Measurements from ENCODE around the gene GRK6.

Gene GRK6

DNA sequence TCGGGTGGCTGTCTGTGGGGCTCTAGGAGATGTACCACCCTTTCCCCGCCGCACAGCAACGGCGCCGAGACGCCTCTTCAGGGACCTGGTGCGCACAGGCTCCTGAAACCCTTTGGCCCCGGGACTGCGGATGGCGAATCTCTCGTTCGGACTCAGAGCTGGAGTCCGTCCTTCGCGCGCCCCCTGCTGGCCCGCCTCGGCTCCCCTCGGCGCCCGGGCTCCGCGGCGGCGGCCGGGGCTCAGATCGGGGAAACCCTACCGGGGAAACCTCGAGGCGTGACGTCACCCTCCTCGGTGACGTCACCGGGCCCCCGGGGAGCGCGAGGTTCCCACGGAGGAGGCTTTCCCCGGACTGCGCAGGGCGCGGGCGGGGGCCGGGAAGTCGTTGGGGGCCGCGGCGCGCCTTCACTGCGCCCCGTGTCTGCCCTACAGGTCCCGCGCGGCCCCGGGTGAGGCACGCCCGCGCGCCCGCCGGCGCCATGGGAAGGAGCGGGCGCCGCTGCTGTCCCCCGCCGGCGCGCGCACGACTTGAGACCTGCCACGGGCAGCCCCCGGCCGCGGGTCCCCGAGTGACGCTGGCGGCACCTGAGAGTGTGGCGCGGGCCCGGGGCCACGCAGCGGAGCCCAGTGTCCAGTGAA lies 28.0 kb downstream of the GRK6 start (continued):
- TF ChIP-seq, protein P1, sequence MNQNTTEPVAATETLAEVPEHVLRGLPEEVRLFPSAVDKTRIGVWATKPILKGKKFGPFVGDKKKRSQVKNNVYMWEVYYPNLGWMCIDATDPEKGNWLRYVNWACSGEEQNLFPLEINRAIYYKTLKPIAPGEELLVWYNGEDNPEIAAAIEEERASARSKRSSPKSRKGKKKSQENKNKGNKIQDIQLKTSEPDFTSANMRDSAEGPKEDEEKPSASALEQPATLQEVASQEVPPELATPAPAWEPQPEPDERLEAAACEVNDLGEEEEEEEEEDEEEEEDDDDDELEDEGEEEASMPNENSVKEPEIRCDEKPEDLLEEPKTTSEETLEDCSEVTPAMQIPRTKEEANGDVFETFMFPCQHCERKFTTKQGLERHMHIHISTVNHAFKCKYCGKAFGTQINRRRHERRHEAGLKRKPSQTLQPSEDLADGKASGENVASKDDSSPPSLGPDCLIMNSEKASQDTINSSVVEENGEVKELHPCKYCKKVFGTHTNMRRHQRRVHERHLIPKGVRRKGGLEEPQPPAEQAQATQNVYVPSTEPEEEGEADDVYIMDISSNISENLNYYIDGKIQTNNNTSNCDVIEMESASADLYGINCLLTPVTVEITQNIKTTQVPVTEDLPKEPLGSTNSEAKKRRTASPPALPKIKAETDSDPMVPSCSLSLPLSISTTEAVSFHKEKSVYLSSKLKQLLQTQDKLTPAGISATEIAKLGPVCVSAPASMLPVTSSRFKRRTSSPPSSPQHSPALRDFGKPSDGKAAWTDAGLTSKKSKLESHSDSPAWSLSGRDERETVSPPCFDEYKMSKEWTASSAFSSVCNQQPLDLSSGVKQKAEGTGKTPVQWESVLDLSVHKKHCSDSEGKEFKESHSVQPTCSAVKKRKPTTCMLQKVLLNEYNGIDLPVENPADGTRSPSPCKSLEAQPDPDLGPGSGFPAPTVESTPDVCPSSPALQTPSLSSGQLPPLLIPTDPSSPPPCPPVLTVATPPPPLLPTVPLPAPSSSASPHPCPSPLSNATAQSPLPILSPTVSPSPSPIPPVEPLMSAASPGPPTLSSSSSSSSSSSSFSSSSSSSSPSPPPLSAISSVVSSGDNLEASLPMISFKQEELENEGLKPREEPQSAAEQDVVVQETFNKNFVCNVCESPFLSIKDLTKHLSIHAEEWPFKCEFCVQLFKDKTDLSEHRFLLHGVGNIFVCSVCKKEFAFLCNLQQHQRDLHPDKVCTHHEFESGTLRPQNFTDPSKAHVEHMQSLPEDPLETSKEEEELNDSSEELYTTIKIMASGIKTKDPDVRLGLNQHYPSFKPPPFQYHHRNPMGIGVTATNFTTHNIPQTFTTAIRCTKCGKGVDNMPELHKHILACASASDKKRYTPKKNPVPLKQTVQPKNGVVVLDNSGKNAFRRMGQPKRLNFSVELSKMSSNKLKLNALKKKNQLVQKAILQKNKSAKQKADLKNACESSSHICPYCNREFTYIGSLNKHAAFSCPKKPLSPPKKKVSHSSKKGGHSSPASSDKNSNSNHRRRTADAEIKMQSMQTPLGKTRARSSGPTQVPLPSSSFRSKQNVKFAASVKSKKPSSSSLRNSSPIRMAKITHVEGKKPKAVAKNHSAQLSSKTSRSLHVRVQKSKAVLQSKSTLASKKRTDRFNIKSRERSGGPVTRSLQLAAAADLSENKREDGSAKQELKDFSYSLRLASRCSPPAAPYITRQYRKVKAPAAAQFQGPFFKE (tag by site-specific recombination; IDR thresholded peaks at IDR 0.05; ENCODE audit: borderline replicate concordance), result no peak
- TF ChIP-seq REPIN1 (tag by site-specific recombination; IDR thresholded peaks at IDR 0.05; ENCODE audit: low read depth) (no peak), ZNF274 (IDR thresholded peaks at IDR 0.05; ENCODE audit: low read length) (no peak), ZNF274 (tag by site-specific recombination; IDR thresholded peaks at IDR 0.05; ENCODE audit: borderline replicate concordance) (no peak), ZNF404 (tag by site-specific recombination; IDR thresholded peaks at IDR 0.05) (no peak), ZNF830 (tag by site-specific recombination; IDR thresholded peaks at IDR 0.05; ENCODE audit: low read depth) (no peak), ZNF585B (tag by site-specific recombination; IDR thresholded peaks at IDR 0.05) (no peak), ZIC2 (tag by site-specific recombination; IDR thresholded peaks at IDR 0.05) (peak; percentile 84), SCRT2 (tag by site-specific recombination; IDR thresholded peaks at IDR 0.05) (peak; percentile 44), YY1 (tag by site-specific recombination; IDR thresholded peaks at IDR 0.05) (peak; percentile 16; the same call in 1 of the 2 replicates), SCRT1 (tag by site-specific recombination; IDR thresholded peaks at IDR 0.05; ENCODE audit: borderline replicate concordance) (no peak), ZNF433 (tag by site-specific recombination; IDR thresholded peaks at IDR 0.05; ENCODE audit: low read depth) (no peak), ZSCAN30 (tag by site-specific recombination; IDR thresholded peaks at IDR 0.05) (peak; percentile 94), ZNF112 (tag by site-specific recombination; IDR thresholded peaks at IDR 0.05) (no peak), KLF7 (tag by site-specific recombination; IDR thresholded peaks at IDR 0.05; ENCODE audit: borderline replicate concordance) (no peak), SETDB1 (IDR thresholded peaks at IDR 0.05; ENCODE audit: insufficient read length, low read length) (no peak), ZNF510 (tag by site-specific recombination; IDR thresholded peaks at IDR 0.05; ENCODE audit: insufficient replicate concordance) (no peak), ZNF792 (tag by site-specific recombination; IDR thresholded peaks at IDR 0.05) (no peak), ZNF398 (tag by site-specific recombination; IDR thresholded peaks at IDR 0.05) (peak; percentile 29; the same call in 1 of the 2 replicates), WT1 (tag by site-specific recombination; IDR thresholded peaks at IDR 0.05) (no peak; the same call in 1 of the 2 replicates), ZNF558 (tag by site-specific recombination; IDR thresholded peaks at IDR 0.05) (no peak), ZNF621 (tag by site-specific recombination; IDR thresholded peaks at IDR 0.05) (no peak), ZBTB8A (tag by site-specific recombination; IDR thresholded peaks at IDR 0.05) (peak; percentile 75), TCF7L2 (IDR thresholded peaks at IDR 0.05; ENCODE audit: borderline replicate concordance, low read depth, low read length) (no peak)
- TF ChIP-seq, protein P2, sequence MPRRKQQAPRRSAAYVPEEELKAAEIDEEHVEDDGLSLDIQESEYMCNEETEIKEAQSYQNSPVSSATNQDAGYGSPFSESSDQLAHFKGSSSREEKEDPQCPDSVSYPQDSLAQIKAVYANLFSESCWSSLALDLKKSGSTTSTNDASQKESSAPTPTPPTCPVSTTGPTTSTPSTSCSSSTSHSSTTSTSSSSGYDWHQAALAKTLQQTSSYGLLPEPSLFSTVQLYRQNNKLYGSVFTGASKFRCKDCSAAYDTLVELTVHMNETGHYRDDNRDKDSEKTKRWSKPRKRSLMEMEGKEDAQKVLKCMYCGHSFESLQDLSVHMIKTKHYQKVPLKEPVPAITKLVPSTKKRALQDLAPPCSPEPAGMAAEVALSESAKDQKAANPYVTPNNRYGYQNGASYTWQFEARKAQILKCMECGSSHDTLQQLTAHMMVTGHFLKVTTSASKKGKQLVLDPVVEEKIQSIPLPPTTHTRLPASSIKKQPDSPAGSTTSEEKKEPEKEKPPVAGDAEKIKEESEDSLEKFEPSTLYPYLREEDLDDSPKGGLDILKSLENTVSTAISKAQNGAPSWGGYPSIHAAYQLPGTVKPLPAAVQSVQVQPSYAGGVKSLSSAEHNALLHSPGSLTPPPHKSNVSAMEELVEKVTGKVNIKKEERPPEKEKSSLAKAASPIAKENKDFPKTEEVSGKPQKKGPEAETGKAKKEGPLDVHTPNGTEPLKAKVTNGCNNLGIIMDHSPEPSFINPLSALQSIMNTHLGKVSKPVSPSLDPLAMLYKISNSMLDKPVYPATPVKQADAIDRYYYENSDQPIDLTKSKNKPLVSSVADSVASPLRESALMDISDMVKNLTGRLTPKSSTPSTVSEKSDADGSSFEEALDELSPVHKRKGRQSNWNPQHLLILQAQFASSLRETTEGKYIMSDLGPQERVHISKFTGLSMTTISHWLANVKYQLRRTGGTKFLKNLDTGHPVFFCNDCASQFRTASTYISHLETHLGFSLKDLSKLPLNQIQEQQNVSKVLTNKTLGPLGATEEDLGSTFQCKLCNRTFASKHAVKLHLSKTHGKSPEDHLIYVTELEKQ (tag by site-specific recombination; IDR thresholded peaks at IDR 0.05; ENCODE audit: borderline replicate concordance), result peak; percentile 88; the same call in 1 of the 2 replicates
- TF ChIP-seq, protein P3, sequence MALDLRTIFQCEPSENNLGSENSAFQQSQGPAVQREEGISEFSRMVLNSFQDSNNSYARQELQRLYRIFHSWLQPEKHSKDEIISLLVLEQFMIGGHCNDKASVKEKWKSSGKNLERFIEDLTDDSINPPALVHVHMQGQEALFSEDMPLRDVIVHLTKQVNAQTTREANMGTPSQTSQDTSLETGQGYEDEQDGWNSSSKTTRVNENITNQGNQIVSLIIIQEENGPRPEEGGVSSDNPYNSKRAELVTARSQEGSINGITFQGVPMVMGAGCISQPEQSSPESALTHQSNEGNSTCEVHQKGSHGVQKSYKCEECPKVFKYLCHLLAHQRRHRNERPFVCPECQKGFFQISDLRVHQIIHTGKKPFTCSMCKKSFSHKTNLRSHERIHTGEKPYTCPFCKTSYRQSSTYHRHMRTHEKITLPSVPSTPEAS (tag by site-specific recombination; IDR thresholded peaks at IDR 0.05), result no peak
